B cell (primary cell): ENCODE measurements around the gene LRRK2. TPM values are rescaled to one million over a fixed set of nuclear protein-coding genes. Genes with fewer than 3 reads are reported as not detected.

ENCODE experiments used
- ATAC-seq: fragments of 200-7000 bp; cut with Tn5 transposase; one replicate; pipeline ENCODE4 v1.10.0; 2021; ENCODE audit warnings: low read depth, mild to moderate bottlenecking, moderate number of reproducible peaks, moderate library complexity
- CTCF ChIA-PET: fragments of 350-600 bp; sonication (Branson Sonifier 250); formaldehyde crosslinking; loops from one replicate; lab custom pipeline; 2021; ENCODE audit warnings: antibody characterized with exemption, inconsistent platforms; lab: Charles Lee
- POLR2A ChIA-PET: fragments of 350-600 bp; sonication (Branson Sonifier 250); formaldehyde crosslinking; loops from one replicate; lab custom pipeline; 2021; ENCODE audit warnings: antibody characterized with exemption; lab: Charles Lee
- DNase-seq: peaks from one replicate; pipeline ENCODE4 v3.0.0; 2013
- H2AFZ ChIP-seq: 2 replicates; pipeline ENCODE4 v1.6.1; 2012; ENCODE audit warnings: mild to moderate bottlenecking, low read depth, low read length; ENCODE audit not compliant: insufficient read depth, poor library complexity, severe bottlenecking
- H3K27ac ChIP-seq, 2 donors: 1 replicate in 1 of 2; 2 replicates in 1 of 2; pipeline ENCODE4 v1.5.1; 2012 to 2013; ENCODE audit warnings: low read length in 2 of 2, mild to moderate bottlenecking in 2 of 2, moderate library complexity in 1 of 2
- H3K27me3 ChIP-seq, 4 experiments: fragments of 200-600 bp in 1 of 4; sonication (generic) in 1 of 4; replicated peaks in 1 of 4; 1 replicate in 2 of 4; 2 replicates in 2 of 4; pipeline versions ENCODE4 v1.6.1 to v1.7.0; 2013 to 2016; ENCODE audit warnings: low read length in 3 of 4, mild to moderate bottlenecking in 2 of 4, mixed read lengths in 1 of 4, moderate library complexity in 1 of 4; ENCODE audit not compliant: insufficient read depth in 4 of 4, control insufficient read depth in 3 of 4; ENCODE audit errors: control extremely low read depth in 1 of 4
- H3K36me3 ChIP-seq, 2 experiments: replicated peaks in 1 of 2; 1 replicate in 1 of 2; 2 replicates in 1 of 2; pipeline versions ENCODE4 v1.6.1 to v1.7.1; 2013; ENCODE audit warnings: low read length in 1 of 2; ENCODE audit not compliant: insufficient read depth in 2 of 2, control insufficient read depth in 1 of 2; ENCODE audit errors: control extremely low read depth in 1 of 2, extremely low read depth in 1 of 2
- H3K4me1 ChIP-seq, 2 donors: fragments of 200-600 bp in 1 of 2; sonication (generic) in 1 of 2; 1 replicate in 1 of 2; 2 replicates in 1 of 2; pipeline versions ENCODE4 v1.5.1 to v1.6.1; 2013 to 2017; ENCODE audit warnings: low read length in 2 of 2; ENCODE audit not compliant: control insufficient read depth in 2 of 2, insufficient read depth in 2 of 2
- H3K4me2 ChIP-seq: replicated peaks from 2 replicates; pipeline ENCODE3; 2012; ENCODE audit warnings: mild to moderate bottlenecking, low read depth, low read length; ENCODE audit not compliant: poor library complexity, severe bottlenecking
- H3K4me3 ChIP-seq, 5 experiments: fragments of 200-600 bp in 1 of 5; sonication (generic) in 1 of 5; 1 replicate in 3 of 5; 2 replicates in 2 of 5; pipeline versions ENCODE4 v1.5.1 to v1.7.0; 2011 to 2016; ENCODE audit warnings: low read length in 4 of 5, mild to moderate bottlenecking in 4 of 5, low read depth in 2 of 5, control low read depth in 1 of 5, moderate library complexity in 1 of 5; ENCODE audit not compliant: insufficient read depth in 1 of 5; ENCODE audit errors: control extremely low read depth in 1 of 5, extremely low read depth in 1 of 5
- H3K79me2 ChIP-seq: fragments of 200-600 bp; sonication (generic); one replicate; pipeline ENCODE4 v1.6.0; 2016; ENCODE audit warnings: low read length; ENCODE audit not compliant: control insufficient read depth, insufficient read depth
- H3K9ac ChIP-seq: fragments of 200-600 bp; sonication (generic); 2 replicates; pipeline ENCODE4 v1.6.1; 2017; ENCODE audit warnings: mild to moderate bottlenecking, low read length, moderate library complexity
- H3K9me3 ChIP-seq, 3 donors: one replicate each; pipeline versions ENCODE4 v1.6.1 to v1.7.1; 2013; ENCODE audit warnings: low read length in 2 of 3; ENCODE audit not compliant: control insufficient read depth in 2 of 3, insufficient read depth in 1 of 3; ENCODE audit errors: control extremely low read depth in 1 of 3
- H4K20me1 ChIP-seq: 2 replicates; pipeline ENCODE4 v1.6.0; 2012; ENCODE audit warnings: mild to moderate bottlenecking, low read length; ENCODE audit not compliant: insufficient read depth, control insufficient read depth, poor library complexity, severe bottlenecking
- H3K27ac Mint-ChIP-seq: one replicate; pipeline ENCODE4 v1.8.0; 2021; ENCODE audit warnings: mixed read lengths
- H3K27me3 Mint-ChIP-seq: one replicate; pipeline ENCODE4 v1.8.0; 2021; ENCODE audit warnings: mixed read lengths
- H3K4me1 Mint-ChIP-seq: one replicate; pipeline ENCODE4 v1.8.0; 2021; ENCODE audit warnings: mixed read lengths
- H3K4me3 Mint-ChIP-seq: one replicate; pipeline ENCODE4 v1.8.0; 2021; ENCODE audit warnings: mixed read lengths
- H3K9me3 Mint-ChIP-seq: one replicate; pipeline ENCODE4 v1.8.0; 2022; ENCODE audit warnings: mixed read lengths; ENCODE audit not compliant: insufficient read depth
- CTCF ChIP-seq: fragments of 200-600 bp; IDR thresholded peaks from one replicate; pipeline ENCODE4 v1.8.0; 2022; ENCODE audit warnings: antibody characterized with exemption, mild to moderate bottlenecking
- EZH2 ChIP-seq: IDR thresholded peaks from 2 replicates; pipeline ENCODE4 v1.6.1; 2012; ENCODE audit warnings: borderline replicate concordance, low read depth, mild to moderate bottlenecking, moderate library complexity, low read length; ENCODE audit not compliant: insufficient read depth, poor library complexity, severe bottlenecking
- WGBS: methylation state at CpG from one replicate; pipeline ENCODE4 v1.1.5; 2013; ENCODE audit warnings: missing lambda C conversion rate; ENCODE audit not compliant: insufficient coverage; 5-methylcytosine and 5-hydroxymethylcytosine counted together
- intact Hi-C: fragments of 100-400 bp; cut with micrococcal nuclease; formaldehyde crosslinking; loops from one replicate; pipeline ENCODE4 v1.10.0; 2022
- polyA plus RNA-seq: library from polyadenylated mRNA; depleted of rRNA; stranded (reverse); fragments of >200 nt; gene quantifications from 2 replicates; pipeline ENCODE4 v1.2.3, GENCODE V29; 2012
- total RNA-seq, 2 donors: library from RNA; stranded (reverse); fragments of 120-200 nt in 1 of 2; gene quantifications; 1 replicate in 1 of 2; 2 replicates in 1 of 2; pipeline versions ENCODE4 v1.2.3 to v1.2.4, GENCODE V29; 2013 to 2022

LRRK2 gene
- total and polyA plus RNA-seq, 2 donors (not counting 1 experiment from before 2014, with no cell fraction given): 14.1 to 60.2 TPM

- H2AFZ ChIP-seq: no peak overlapping the region
Observed at GRCh38 chr12:40390980-40391379, 166.2 kb downstream of the LRRK2 start.

GRCh38 chr12:40393026-40393425, 168.2 kb downstream of the LRRK2 start:
- ChIA-PET CTCF (no interaction called here), POLR2A (no interaction called here)
- no peak overlapping the region for H3K4me3 Mint-ChIP-seq
- Histone ChIP-seq H3K27ac (no peak overlapping the region), H3K4me2 (no peak overlapping the region), H3K9ac (no peak overlapping the region), H4K20me1 (no peaks in the 10 kb centered on the region), H2AFZ (no peak overlapping the region), H3K9me3 (no peaks in the 10 kb centered on the region), H3K4me3 (no peak overlapping the region), H3K79me2 (no peaks in the 10 kb centered on the region), H3K36me3 (no peaks in the 10 kb centered on the region), H3K27me3 (no peaks in the 10 kb centered on the region), H3K4me1 (no peaks in the 10 kb centered on the region)
- H3K9me3 Mint-ChIP-seq: no peaks in the 10 kb centered on the region
- H3K27me3 Mint-ChIP-seq: peaks cover 13% of the 10 kb centered on the region
- intact Hi-C loops: no loop called here
- ATAC-seq (no peak), DNase-seq (no peak)
- H3K27ac Mint-ChIP-seq: no peak overlapping the region
- no peak for TF ChIP-seq CTCF
- no peak for TF ChIP-seq EZH2
- H3K4me1 Mint-ChIP-seq: no peaks in the 10 kb centered on the region

More at GRCh38 chr12:40390980-40391379, 166.2 kb downstream of the LRRK2 start:
- no peaks in the 10 kb centered on the region for H3K79me2 ChIP-seq
- 82% methylated on average over 1 of the region's 2 CpGs for WGBS
- H3K36me3 ChIP-seq: no peaks in the 10 kb centered on the region
- Mint-ChIP-seq H3K27me3 (peaks cover 13% of the 10 kb centered on the region), H3K4me3 (no peak overlapping the region), H3K4me1 (no peaks in the 10 kb centered on the region), H3K9me3 (no peaks in the 10 kb centered on the region), H3K27ac (no peak overlapping the region)
- ChIA-PET POLR2A (no interaction called here), CTCF (interaction anchor here (1.2 kb wide), 1 partner anchor 15 kb away, joined by 3 read pairs; no protein-coding TSS in a partner anchor)
- H3K9me3 ChIP-seq: no peaks in the 10 kb centered on the region
- H4K20me1 ChIP-seq: no peaks in the 10 kb centered on the region
- no peak overlapping the region for H3K9ac ChIP-seq
- no peaks in the 10 kb centered on the region for H3K4me1 ChIP-seq
- intact Hi-C loops: no loop called here
- no peak overlapping the region for H3K4me3 ChIP-seq
- ATAC-seq (no peak), DNase-seq (no peak)
- TF ChIP-seq EZH2 (no peak), CTCF (no peak)
- no peak overlapping the region for H3K27ac ChIP-seq
- no peaks in the 10 kb centered on the region for H3K27me3 ChIP-seq
- no peak overlapping the region for H3K4me2 ChIP-seq
